Lung (tissue), 12 donors: ENCODE data around the gene HSP90AB1. TPM values are rescaled to one million over a fixed set of nuclear protein-coding genes. Genes with fewer than 3 reads are reported as not detected.
A peak's percentile ranks its signal among the peaks of the same experiment; 100 is the strongest.

ENCODE experiments used
- ATAC-seq: fragments of 200-7000 bp; cut with Tn5 transposase; one replicate; pipeline ENCODE4 v1.9.1; 2020; ENCODE audit warnings: moderate number of reproducible peaks; ENCODE audit not compliant: insufficient read depth, low FRiP score
- DNase-seq, 3 donors: peaks; one replicate each; pipeline ENCODE4 v3.0.0-alpha.2; 2013 to 2017
- H3K27ac ChIP-seq, 2 donors: one replicate each; pipeline ENCODE4 v1.5.1; 2013; ENCODE audit warnings: mild to moderate bottlenecking in 2 of 2, moderate library complexity in 2 of 2, control low read depth in 1 of 2, inconsistent platforms in 1 of 2, low read depth in 1 of 2, low read length in 1 of 2
- H3K27me3 ChIP-seq, 3 donors: one replicate each; pipeline ENCODE4 v1.5.1; 2013; ENCODE audit warnings: low read length in 2 of 3; ENCODE audit not compliant: control insufficient read depth in 3 of 3, insufficient read depth in 3 of 3
- H3K36me3 ChIP-seq, 4 donors: one replicate each; pipeline ENCODE4 v1.5.1; 2013; ENCODE audit warnings: low read length in 4 of 4, mild to moderate bottlenecking in 1 of 4, moderate library complexity in 1 of 4; ENCODE audit not compliant: control insufficient read depth in 4 of 4, insufficient read depth in 4 of 4
- H3K4me1 ChIP-seq, 5 donors: one replicate each; pipeline ENCODE4 v1.5.1; 2013; ENCODE audit warnings: low read length in 5 of 5, mild to moderate bottlenecking in 2 of 5, moderate library complexity in 1 of 5; ENCODE audit not compliant: control insufficient read depth in 5 of 5, insufficient read depth in 5 of 5
- H3K4me3 ChIP-seq: one replicate; pipeline ENCODE4 v1.5.1; 2013; ENCODE audit warnings: mild to moderate bottlenecking, control low read depth, moderate library complexity
- H3K9ac ChIP-seq, 2 donors: one replicate each; pipeline ENCODE4 v1.5.1; 2013; ENCODE audit warnings: low read length in 2 of 2, control low read depth in 1 of 2; ENCODE audit not compliant: insufficient read depth in 1 of 2
- H3K9me3 ChIP-seq, 4 donors: one replicate each; pipeline ENCODE4 v1.5.1; 2013; ENCODE audit warnings: low read length in 3 of 4, mild to moderate bottlenecking in 1 of 4, moderate library complexity in 1 of 4; ENCODE audit not compliant: control insufficient read depth in 4 of 4, insufficient read depth in 3 of 4
- WGBS, 2 donors: extraction: QIAGEN DNeasy Blood & Tissue Kit; methylation state at CpG; one replicate each; pipeline ENCODE4 v1.1.7; 2013; 5-methylcytosine and 5-hydroxymethylcytosine counted together
- polyA plus RNA-seq, 2 donors: library from polyadenylated mRNA; stranded (reverse); fragments of 200-250 nt; gene quantifications; one replicate each; pipeline ENCODE4 v1.2.1, GENCODE V29; 2013
- total RNA-seq, 2 donors: library from RNA; depleted of rRNA in 1 of 2; stranded (reverse); fragments of >200 nt in 1 of 2; gene quantifications; one replicate each; pipeline ENCODE4 v1.2.1, GENCODE V29; 2014 to 2021
- TF ChIP-seq, protein P1 (sequence below): IDR thresholded peaks from 2 replicates; pipeline ENCODE4 v1.5.1; 2012; ENCODE audit warnings: mild to moderate bottlenecking; ENCODE audit errors: control extremely low read depth, extremely low read depth
- donor health status: control.
- donor health status: control.
- donor health status: Bipolar disorder and iron deficiency.
- donor health status: healthy.
- donor health status: DM: yes; HTN: yes; CAD: no.

The HSP90AB1 gene
- total and polyA plus RNA-seq, 4 donors, result 289 to 700 (median 509) TPM

GRCh38 chr6:44292661-44293365 lies 45.9 kb downstream of the HSP90AB1 start:
- WGBS, 2 donors, result 77 to 84% methylated on average over 4 of the region's 4 CpGs
- TF ChIP-seq, protein P1, sequence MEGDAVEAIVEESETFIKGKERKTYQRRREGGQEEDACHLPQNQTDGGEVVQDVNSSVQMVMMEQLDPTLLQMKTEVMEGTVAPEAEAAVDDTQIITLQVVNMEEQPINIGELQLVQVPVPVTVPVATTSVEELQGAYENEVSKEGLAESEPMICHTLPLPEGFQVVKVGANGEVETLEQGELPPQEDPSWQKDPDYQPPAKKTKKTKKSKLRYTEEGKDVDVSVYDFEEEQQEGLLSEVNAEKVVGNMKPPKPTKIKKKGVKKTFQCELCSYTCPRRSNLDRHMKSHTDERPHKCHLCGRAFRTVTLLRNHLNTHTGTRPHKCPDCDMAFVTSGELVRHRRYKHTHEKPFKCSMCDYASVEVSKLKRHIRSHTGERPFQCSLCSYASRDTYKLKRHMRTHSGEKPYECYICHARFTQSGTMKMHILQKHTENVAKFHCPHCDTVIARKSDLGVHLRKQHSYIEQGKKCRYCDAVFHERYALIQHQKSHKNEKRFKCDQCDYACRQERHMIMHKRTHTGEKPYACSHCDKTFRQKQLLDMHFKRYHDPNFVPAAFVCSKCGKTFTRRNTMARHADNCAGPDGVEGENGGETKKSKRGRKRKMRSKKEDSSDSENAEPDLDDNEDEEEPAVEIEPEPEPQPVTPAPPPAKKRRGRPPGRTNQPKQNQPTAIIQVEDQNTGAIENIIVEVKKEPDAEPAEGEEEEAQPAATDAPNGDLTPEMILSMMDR, result no peak

GRCh38 chr6:44294832-44295791 lies 48.2 kb downstream of the HSP90AB1 start:
- H3K4me1 ChIP-seq, result peaks cover 0 to 12% (median 0%) of the 10 kb centered on the region in 5 donors
- peaks cover 0 to 1% (median under 1%) of the 10 kb centered on the region in 4 donors for H3K36me3 ChIP-seq
- no peak for DNase-seq
- ATAC-seq, result no peak
- TF ChIP-seq, protein P1, result no peak
- peaks cover 0 to 48% (median 23%) of the 10 kb centered on the region in 3 donors for H3K27me3 ChIP-seq
- no peak overlapping the region for H3K27ac ChIP-seq
- no peak overlapping the region for H3K4me3 ChIP-seq
- WGBS, 2 donors, result 66 to 79% methylated on average over 7 of the region's 7 CpGs
- H3K9me3 ChIP-seq, result no peaks in the 10 kb centered on the region
- H3K9ac ChIP-seq, result no peak overlapping the region

More at GRCh38 chr6:44292661-44293365, 45.9 kb downstream of the HSP90AB1 start:
- no peak overlapping the region for H3K27ac ChIP-seq
- no peak overlapping the region for H3K4me3 ChIP-seq
- H3K9me3 ChIP-seq, result peaks cover 0 to 3% (median 0%) of the 10 kb centered on the region in 4 donors
- H3K27me3 ChIP-seq, result peaks cover 0 to 53% (median 27%) of the 10 kb centered on the region in 3 donors
- ATAC-seq (no peak), DNase-seq (no peak)
- no peak overlapping the region for H3K9ac ChIP-seq
- no peaks in the 10 kb centered on the region for H3K36me3 ChIP-seq
- peaks cover 0 to 10% (median 0%) of the 10 kb centered on the region in 5 donors for H3K4me1 ChIP-seq

DNA sequence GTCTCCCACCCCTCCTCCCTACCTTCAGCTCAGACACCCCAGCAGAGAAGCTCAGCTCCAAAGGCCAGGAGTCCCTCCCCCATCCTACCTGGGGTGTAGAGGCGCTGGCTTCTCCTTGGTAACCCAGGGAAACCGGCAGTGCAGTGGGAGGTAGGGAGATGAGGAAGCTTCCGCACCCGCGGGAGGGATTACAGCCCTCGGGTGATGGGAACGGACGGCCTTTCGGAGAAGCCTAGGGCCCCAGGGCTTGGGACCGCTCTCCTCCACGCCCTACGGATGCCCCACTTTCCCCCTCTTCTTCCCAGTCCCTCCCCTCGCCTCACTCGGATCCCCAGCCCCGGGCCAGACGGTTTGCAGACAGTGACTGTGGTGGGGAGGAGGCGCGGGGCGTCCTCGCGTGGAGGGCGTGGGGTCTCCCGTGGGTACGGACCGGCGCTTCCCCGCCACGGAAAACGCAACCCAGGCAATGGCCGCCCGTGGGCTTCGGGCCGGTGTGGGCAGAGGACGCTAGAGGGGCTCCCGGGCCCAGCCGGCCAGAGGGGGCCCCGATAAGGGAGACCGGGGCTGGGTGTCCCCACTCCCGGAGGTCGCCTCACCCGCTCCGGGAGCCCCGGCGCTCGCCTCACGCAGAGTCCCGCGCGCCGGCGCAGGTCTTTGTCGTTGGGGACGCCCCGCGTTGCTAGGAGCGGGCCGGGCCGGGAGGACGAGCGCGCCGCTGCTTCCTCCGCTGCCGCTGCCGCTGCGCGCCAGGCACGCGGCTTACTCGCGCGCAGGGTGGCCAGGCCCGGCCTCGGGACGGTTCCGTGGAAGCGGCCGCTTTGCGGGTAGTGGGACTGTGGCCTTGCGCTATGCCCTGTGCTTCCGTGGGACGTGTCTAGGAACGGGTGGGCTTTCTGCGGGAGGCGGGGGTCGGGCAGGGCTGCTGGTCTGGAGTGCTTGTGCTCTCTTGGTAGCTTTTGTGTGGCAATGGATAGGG lies 50.5 kb downstream of the HSP90AB1 start:
- H3K27me3 ChIP-seq, result peaks cover 0 to 35% (median 23%) of the 10 kb centered on the region in 3 donors
- peaks cover 0 to 2% (median 0%) of the 10 kb centered on the region in 4 donors for H3K9me3 ChIP-seq
- 0 to 1% methylated on average over 64 to 86 of the region's 86 CpGs for WGBS, 2 donors
- H3K9ac ChIP-seq, result no peak overlapping the region
- ATAC-seq (no peak), DNase-seq (peak; percentile 53 to 58 (median 54))
- peaks cover 0 to 12% (median 0%) of the 10 kb centered on the region in 5 donors for H3K4me1 ChIP-seq
- TF ChIP-seq, protein P1, result no peak
- no peak overlapping the region for H3K27ac ChIP-seq
- peaks cover 0 to 22% (median 13%) of the 10 kb centered on the region in 4 donors for H3K36me3 ChIP-seq
- no peak overlapping the region for H3K4me3 ChIP-seq
